Esophagus squamous epithelium (tissue), 5 donors: Measurements from ENCODE around the gene ROR2. TPM values are rescaled to one million over a fixed set of nuclear protein-coding genes. Genes with fewer than 3 reads are reported as not detected.
A peak's percentile ranks its signal among the peaks of the same experiment; 100 is the strongest.

Source experiments
- DNase-seq: peaks from one replicate; lab custom pipeline; 2025; lab: John Stamatoyannopoulos, UW
- H3K27ac ChIP-seq, 4 donors: fragments of 200-600 bp; sonication (generic); one replicate each; pipeline ENCODE4 v1.5.1; 2016 to 2019; ENCODE audit warnings: mild to moderate bottlenecking in 1 of 4
- H3K27me3 ChIP-seq, 4 donors: fragments of 200-600 bp; sonication (generic); 1 replicate in 3 of 4; 2 replicates in 1 of 4; pipeline versions ENCODE4 v1.5.1 to v1.6.0; 2017 to 2021; ENCODE audit warnings: antibody characterized with exemption in 1 of 4
- H3K36me3 ChIP-seq, 3 donors: fragments of 200-600 bp; sonication (generic); one replicate each; pipeline ENCODE4 v1.5.1; 2016 to 2019
- H3K4me1 ChIP-seq, 3 donors: fragments of 200-600 bp; sonication (generic); one replicate each; pipeline ENCODE4 v1.5.1; 2017 to 2019
- H3K4me3 ChIP-seq, 4 donors: fragments of 200-600 bp; sonication (generic); 1 replicate in 3 of 4; 2 replicates in 1 of 4; pipeline ENCODE4 v1.5.1; 2016 to 2019; ENCODE audit warnings: mild to moderate bottlenecking in 2 of 4, moderate library complexity in 1 of 4
- H3K9me3 ChIP-seq, 3 donors: fragments of 200-600 bp; sonication (generic); one replicate each; pipeline ENCODE4 v1.5.1; 2016 to 2019
- CTCF ChIP-seq, 6 experiments: fragments of 450-650 bp in 4 of 6; fragments of 200-600 bp in 2 of 6; sonication (generic) in 2 of 6; IDR thresholded peaks; one replicate each; pipeline ENCODE4 v1.5.1; 2016 to 2019; ENCODE audit warnings: antibody characterized with exemption in 6 of 6, mild to moderate bottlenecking in 4 of 6, moderate library complexity in 4 of 6
- POLR2A ChIP-seq, 4 donors: fragments of 450-650 bp; IDR thresholded peaks; one replicate each; pipeline ENCODE4 v1.6.1; 2017; ENCODE audit warnings: antibody characterized with exemption in 4 of 4, mild to moderate bottlenecking in 4 of 4, moderate library complexity in 3 of 4
- WGBS, 2 donors: methylation state at CpG; one replicate each; pipeline ENCODE4 v1.1.5; 2018; 5-methylcytosine and 5-hydroxymethylcytosine counted together
- intact Hi-C: fragments of 100-400 bp; cut with DNase I; formaldehyde crosslinking; loops from one replicate; pipeline ENCODE4 v1.15.0; 2022
- total RNA-seq, 4 donors: library from RNA; depleted of rRNA; stranded (reverse); fragments of >200 nt; gene quantifications; one replicate each; pipeline ENCODE4 v1.1.0, GENCODE V29; 2016
- donor health status: DM: yes; HTN: yes; CAD: no.

ROR2 gene
- total RNA-seq, 4 donors from 2014 or later = 0.68 to 12.6 (median 3.7) TPM

DNA sequence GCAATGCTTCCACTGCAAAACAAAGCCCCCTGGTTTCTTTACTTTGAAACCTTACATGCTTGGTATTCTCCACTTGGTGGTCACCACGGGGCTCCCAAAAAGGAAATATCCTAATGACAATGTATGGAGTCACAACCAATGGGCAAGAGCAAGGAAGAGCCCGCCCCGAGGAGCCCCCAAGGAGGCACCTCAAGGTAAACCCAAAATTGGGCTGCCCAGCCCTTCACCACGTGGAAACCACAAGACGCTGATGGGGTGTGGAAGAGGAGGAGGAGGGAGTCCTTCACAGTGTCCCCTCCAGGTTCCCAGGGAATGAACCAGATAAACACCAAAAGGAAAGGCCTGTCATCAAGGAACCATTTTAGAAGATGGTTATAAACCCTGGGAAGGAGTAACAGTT, 3.8 kb downstream of the ROR2 start:
- 56 to 60% methylated on average over 4 to 5 of the region's 5 CpGs for WGBS, 2 donors

DNA sequence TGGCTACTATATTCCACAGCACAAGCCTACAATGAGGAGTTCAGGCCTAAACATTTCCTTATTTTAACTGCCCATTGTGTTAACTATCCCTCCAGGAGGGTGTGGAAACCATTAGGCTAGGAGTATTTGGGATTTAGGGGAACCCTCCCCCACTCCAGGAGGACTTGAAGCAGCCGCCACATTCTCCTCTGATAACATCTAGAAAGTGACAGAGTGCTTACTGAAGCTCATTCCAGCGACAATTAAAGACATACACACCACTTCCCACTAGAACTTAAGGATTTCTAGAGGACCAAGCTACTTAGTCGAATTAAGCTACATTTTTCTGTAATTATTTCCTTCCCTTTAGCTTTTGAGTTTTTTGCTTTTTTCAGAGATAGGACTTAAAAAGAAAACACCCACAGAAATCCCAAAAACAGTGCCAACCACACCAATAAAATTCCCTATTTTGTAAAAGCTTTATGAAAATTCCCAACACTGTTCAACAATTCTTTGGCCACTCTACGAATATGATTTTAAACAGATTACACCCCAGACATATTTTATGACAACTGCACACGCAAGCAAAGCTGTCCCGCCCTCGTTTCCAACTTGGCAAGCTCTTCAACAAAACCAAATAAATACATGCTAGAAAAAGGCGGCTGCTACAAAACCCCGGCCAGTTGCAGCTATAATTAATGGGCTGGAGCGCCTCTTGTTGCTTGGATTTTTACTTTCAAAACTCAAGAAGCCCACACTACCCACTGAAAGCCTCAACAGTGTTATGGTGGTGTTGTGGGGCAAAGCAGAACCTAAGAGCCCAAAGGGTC, 4.5 kb downstream of the ROR2 start:
- no peak for TF ChIP-seq POLR2A (IDR thresholded peaks at IDR 0.05)
- TF ChIP-seq CTCF (IDR thresholded peaks at IDR 0.05) = no peak
- intact Hi-C loops = no loop called here
- Histone ChIP-seq H3K4me1 (peaks cover 2 to 38% (median 11%) of the 10 kb centered on the region in 3 donors), H3K27ac (peak overlapping the region; percentile 21 to 90 (median 64)), H3K9me3 (no peaks in the 10 kb centered on the region), H3K4me3 (no peak overlapping the region), H3K27me3 (peaks cover 0 to 74% (median 4%) of the 10 kb centered on the region in 4 donors), H3K36me3 (no peaks in the 10 kb centered on the region)
- no peak for DNase-seq
- 32 to 34% methylated on average over 10 of the region's 10 CpGs for WGBS, 2 donors

More for the DNA sequence above, 3.8 kb downstream of the ROR2 start:
- H3K4me1 ChIP-seq = peaks cover 8 to 45% (median 11%) of the 10 kb centered on the region in 3 donors
- DNase-seq = no peak
- H3K27me3 ChIP-seq = peaks cover 0 to 82% (median 4%) of the 10 kb centered on the region in 4 donors
- no peaks in the 10 kb centered on the region for H3K36me3 ChIP-seq
- H3K27ac ChIP-seq = peak overlapping the region; percentile 21 to 90 (median 64)
- H3K9me3 ChIP-seq = no peaks in the 10 kb centered on the region
- intact Hi-C loops = no loop called here
- no peak overlapping the region for H3K4me3 ChIP-seq
- no peak for TF ChIP-seq CTCF (IDR thresholded peaks at IDR 0.05)
- no peak for TF ChIP-seq POLR2A (IDR thresholded peaks at IDR 0.05)

GRCh38 chr9:91944711-91945110, 5.3 kb downstream of the ROR2 start:
- no peaks in the 10 kb centered on the region for H3K9me3 ChIP-seq
- H3K4me1 ChIP-seq = peaks cover 0 to 30% (median 9%) of the 10 kb centered on the region in 3 donors
- no peak for TF ChIP-seq CTCF (IDR thresholded peaks at IDR 0.05)
- no peak for TF ChIP-seq POLR2A (IDR thresholded peaks at IDR 0.05)
- peaks cover 0 to 67% (median 4%) of the 10 kb centered on the region in 4 donors for H3K27me3 ChIP-seq
- DNase-seq = no peak
- intact Hi-C loops = no loop called here
- H3K36me3 ChIP-seq = no peaks in the 10 kb centered on the region
- 70 to 72% methylated on average over 5 to 6 of the region's 6 CpGs for WGBS, 2 donors
- H3K4me3 ChIP-seq = no peak overlapping the region
- peak overlapping the region in 3 of 4 donors; percentile 27 to 90 (median 78) for H3K27ac ChIP-seq

GRCh38 chr9:91943478-91944470, 6.3 kb downstream of the ROR2 start:
- no peaks in the 10 kb centered on the region for H3K36me3 ChIP-seq
- H3K27me3 ChIP-seq = peaks cover 0 to 57% (median 0%) of the 10 kb centered on the region in 4 donors
- H3K9me3 ChIP-seq = no peaks in the 10 kb centered on the region
- H3K4me1 ChIP-seq = peaks cover 0 to 21% (median 0%) of the 10 kb centered on the region in 3 donors
- no peak for DNase-seq
- no peak for TF ChIP-seq POLR2A (IDR thresholded peaks at IDR 0.05)
- TF ChIP-seq CTCF (IDR thresholded peaks at IDR 0.05) = no peak
- H3K27ac ChIP-seq = peak overlapping the region in 2 of 4 donors; percentile 44 to 78
- intact Hi-C loops = no loop called here
- WGBS, 2 donors = 60 to 68% methylated on average over 8 of the region's 8 CpGs
- no peak overlapping the region for H3K4me3 ChIP-seq
